NT2/D1 (cell line): ENCODE results near the gene SHROOM2.

Source experiments
- SUZ12 ChIP-seq: IDR thresholded peaks from 2 replicates; pipeline ENCODE4 v1.6.1; 2011; ENCODE audit not compliant: insufficient read length, insufficient read depth; ENCODE audit errors: extremely low read depth
- YY1 ChIP-seq: IDR thresholded peaks from 2 replicates; pipeline ENCODE4 v1.6.1; 2011; ENCODE audit not compliant: insufficient read length, insufficient read depth
- ZNF274 ChIP-seq: IDR thresholded peaks from 2 replicates; pipeline ENCODE4 v1.6.1; 2011; ENCODE audit warnings: mild to moderate bottlenecking, low read depth, low read length

GRCh38 chrX:9835585-9836210 lies 49.5 kb downstream of the SHROOM2 start:
- TF ChIP-seq SUZ12 (no peak), YY1 (no peak), ZNF274 (no peak)
